ENCODE data around the gene CADPS.

Gene CADPS

DNA sequence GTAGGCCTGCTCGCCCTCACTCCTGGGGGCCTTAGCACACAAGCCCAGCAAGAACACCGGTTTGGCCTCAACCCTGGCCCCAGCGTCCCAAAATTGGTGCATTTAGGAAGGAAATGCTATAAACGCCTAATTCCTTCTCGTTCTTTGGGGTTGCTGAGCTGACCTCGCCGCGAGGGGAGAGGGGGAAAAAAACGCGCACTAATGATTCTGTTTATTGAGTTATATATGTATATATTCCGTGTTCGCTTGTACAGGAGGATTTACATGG, 505.8 kb downstream of the CADPS start:
- TF ChIP-seq, protein P1, sequence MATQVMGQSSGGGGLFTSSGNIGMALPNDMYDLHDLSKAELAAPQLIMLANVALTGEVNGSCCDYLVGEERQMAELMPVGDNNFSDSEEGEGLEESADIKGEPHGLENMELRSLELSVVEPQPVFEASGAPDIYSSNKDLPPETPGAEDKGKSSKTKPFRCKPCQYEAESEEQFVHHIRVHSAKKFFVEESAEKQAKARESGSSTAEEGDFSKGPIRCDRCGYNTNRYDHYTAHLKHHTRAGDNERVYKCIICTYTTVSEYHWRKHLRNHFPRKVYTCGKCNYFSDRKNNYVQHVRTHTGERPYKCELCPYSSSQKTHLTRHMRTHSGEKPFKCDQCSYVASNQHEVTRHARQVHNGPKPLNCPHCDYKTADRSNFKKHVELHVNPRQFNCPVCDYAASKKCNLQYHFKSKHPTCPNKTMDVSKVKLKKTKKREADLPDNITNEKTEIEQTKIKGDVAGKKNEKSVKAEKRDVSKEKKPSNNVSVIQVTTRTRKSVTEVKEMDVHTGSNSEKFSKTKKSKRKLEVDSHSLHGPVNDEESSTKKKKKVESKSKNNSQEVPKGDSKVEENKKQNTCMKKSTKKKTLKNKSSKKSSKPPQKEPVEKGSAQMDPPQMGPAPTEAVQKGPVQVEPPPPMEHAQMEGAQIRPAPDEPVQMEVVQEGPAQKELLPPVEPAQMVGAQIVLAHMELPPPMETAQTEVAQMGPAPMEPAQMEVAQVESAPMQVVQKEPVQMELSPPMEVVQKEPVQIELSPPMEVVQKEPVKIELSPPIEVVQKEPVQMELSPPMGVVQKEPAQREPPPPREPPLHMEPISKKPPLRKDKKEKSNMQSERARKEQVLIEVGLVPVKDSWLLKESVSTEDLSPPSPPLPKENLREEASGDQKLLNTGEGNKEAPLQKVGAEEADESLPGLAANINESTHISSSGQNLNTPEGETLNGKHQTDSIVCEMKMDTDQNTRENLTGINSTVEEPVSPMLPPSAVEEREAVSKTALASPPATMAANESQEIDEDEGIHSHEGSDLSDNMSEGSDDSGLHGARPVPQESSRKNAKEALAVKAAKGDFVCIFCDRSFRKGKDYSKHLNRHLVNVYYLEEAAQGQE (IDR thresholded peaks at IDR 0.05; ENCODE audit: insufficient read depth in 1 of 2, low read depth in 2 of 2, low read length in 2 of 2), result no peak
- no peak for TF ChIP-seq SIN3A (IDR thresholded peaks at IDR 0.05; ENCODE audit: borderline replicate concordance, insufficient read depth, low read length)
- TF ChIP-seq TAF1 (IDR thresholded peaks at IDR 0.05; ENCODE audit: borderline replicate concordance, insufficient read depth, low read length), result no peak
- no peak for TF ChIP-seq POLR2AphosphoS5 (IDR thresholded peaks at IDR 0.05; ENCODE audit: low read depth, low read length)
- no peak for TF ChIP-seq FOXP2 (optimal IDR thresholded peaks at IDR 0.05; ENCODE audit: borderline replicate concordance, extremely low read depth, extremely low read length, insufficient read depth)

DNA sequence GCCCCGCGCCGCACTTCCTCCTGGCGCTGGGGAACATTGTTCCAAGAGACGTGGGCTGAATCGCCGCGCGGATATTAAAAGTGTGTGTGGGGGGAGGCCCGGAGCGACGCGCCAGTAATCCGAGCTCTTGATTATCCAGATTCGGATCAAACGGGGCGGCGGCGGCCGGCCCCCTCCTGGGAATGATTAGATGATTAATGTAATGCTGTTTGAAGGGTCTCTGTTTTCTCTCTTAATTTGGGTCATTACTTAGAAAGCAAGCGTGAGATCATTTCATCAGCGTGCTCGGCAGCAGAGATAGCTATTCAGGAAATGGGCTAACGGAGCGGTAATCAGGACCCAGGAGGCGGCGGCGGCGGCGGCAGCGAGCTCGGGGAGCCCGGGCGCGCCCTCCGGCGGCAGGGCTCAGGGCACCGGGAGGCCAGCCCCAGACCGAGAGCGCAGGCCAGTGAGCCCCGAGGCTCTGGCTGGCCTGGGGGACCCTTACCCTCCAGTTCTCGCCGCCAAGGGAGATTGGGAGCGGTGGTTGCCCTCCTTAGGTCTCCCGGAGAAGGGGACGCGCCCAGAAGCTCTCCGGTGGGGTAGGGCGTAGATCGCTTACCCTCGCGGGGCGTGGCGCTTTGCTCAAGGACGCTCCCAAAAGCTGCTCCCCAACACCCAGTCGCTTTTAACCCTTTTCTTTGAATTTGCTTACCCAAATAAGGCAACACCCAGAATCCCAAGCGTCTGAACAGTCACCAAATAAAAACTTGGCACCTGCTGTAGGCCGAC, 506.3 kb downstream of the CADPS start:
- TF ChIP-seq, protein P1 (IDR thresholded peaks at IDR 0.05; ENCODE audit: insufficient read depth in 1 of 2, low read depth in 2 of 2, low read length in 2 of 2), result no peak
- TF ChIP-seq SIN3A (IDR thresholded peaks at IDR 0.05; ENCODE audit: borderline replicate concordance, insufficient read depth, low read length) (no peak), FOXP2 (optimal IDR thresholded peaks at IDR 0.05; ENCODE audit: borderline replicate concordance, extremely low read depth, extremely low read length, insufficient read depth) (no peak), POLR2AphosphoS5 (IDR thresholded peaks at IDR 0.05; ENCODE audit: low read depth, low read length) (no peak), TAF1 (IDR thresholded peaks at IDR 0.05; ENCODE audit: borderline replicate concordance, insufficient read depth, low read length) (no peak)

DNA sequence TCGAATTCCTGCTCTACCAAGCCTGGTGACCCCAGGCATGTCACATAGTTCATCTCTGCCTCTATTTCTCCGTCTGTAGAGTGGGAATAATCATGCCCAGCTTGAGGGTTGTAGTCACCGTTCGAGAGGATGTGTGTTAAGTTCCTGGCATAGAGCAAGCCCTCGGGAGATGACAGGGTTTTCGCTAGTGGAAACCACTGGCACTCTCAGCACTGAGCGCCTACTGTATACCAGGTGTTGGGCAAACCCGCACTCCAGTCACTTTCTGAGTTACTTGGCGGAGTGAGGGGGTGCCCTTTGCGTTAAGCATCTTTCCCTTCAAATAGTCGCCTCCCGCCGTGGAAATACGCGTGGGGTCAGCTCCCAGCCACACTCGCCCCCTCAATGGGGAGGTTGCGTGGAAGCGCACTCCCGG, 506.9 kb downstream of the CADPS start:
- no peak for TF ChIP-seq TAF1 (IDR thresholded peaks at IDR 0.05; ENCODE audit: borderline replicate concordance, insufficient read depth, low read length)
- TF ChIP-seq SIN3A (IDR thresholded peaks at IDR 0.05; ENCODE audit: borderline replicate concordance, insufficient read depth, low read length), result no peak
- no peak for TF ChIP-seq POLR2AphosphoS5 (IDR thresholded peaks at IDR 0.05; ENCODE audit: low read depth, low read length)

DNA sequence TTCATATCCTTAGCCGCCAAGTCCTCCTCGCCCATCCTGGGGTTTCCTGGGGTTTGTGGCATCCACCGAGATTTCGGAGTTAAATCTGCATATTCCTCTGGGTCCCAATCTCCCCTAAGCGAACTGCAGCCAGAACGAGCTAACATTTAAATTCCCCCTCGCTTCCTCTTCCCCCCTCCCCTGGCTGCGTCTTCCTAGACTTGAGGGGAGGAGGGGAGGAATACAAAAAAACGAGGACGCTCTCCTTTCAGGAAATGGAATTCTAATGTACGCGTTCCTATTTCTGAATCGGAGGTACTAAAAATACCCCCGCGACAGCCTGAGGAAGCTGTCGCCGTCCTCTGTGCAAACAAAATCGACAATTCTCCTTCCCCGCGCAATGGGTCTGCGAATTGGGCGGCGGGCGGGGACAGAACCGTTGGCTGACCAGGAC, 507.4 kb downstream of the CADPS start:
- no peak for TF ChIP-seq FOXP2 (optimal IDR thresholded peaks at IDR 0.05; ENCODE audit: borderline replicate concordance, extremely low read depth, extremely low read length, insufficient read depth)

DNA sequence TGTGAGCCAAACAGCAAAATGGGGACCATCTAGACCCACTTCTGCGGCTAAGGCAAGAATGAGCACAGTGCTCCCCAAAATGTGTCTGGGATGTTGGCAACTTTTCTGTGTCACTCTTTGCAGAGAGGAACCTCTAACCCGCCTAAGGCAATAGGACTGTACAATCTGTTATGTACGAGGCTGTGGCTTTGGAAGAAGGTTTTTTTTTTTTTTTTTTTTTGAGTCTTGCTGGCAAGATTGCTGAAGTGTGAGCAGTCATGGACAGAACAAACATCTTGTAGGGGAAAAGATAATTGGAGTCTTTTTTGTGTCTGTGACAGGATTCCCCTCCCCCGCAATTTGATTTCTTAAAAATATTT, 509.1 kb downstream of the CADPS start:
- TF ChIP-seq TAF1 (IDR thresholded peaks at IDR 0.05; ENCODE audit: borderline replicate concordance, insufficient read depth, low read length) (no peak), SIN3A (IDR thresholded peaks at IDR 0.05; ENCODE audit: borderline replicate concordance, insufficient read depth, low read length) (no peak), POLR2AphosphoS5 (IDR thresholded peaks at IDR 0.05; ENCODE audit: low read depth, low read length) (no peak), FOXP2 (optimal IDR thresholded peaks at IDR 0.05; ENCODE audit: borderline replicate concordance, extremely low read depth, extremely low read length, insufficient read depth) (no peak)
- TF ChIP-seq, protein P1 (IDR thresholded peaks at IDR 0.05; ENCODE audit: insufficient read depth in 1 of 2, low read depth in 2 of 2, low read length in 2 of 2), result no peak

DNA sequence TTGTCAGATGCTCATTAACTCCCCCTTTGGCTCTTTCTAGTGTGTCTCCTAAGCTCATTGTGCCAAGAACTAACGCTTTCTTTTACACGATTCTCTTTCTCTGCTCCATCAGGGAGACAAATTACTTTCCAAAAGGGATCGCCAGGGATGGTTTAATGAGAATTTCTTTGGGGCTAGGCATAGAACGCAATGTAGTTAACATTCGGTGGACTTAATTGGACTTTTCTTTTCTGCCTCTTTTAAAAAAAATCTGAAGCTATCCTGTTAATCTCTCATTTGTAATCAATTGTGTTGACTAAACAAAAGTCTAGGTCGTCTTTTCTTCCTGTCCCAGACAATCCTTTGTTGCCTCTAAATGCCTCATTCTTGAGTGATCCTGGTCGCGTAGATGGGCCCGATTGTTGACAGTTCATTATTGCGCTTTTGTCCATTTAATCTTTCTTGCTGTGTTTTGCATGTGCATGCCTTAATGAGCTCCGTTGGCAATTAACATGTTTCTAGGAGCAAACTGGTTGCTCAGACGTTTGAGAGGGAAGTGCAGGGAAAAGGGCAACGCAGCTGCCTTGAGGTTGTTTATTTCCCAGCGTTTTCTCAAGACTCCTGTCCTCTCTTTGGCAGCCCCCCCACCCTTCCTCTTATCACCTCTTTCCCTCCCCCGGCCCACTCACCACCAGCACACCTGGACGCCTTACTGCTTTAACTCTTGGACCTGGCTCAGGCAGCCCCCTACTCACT, 509.7 kb downstream of the CADPS start:
- TF ChIP-seq, protein P1 (IDR thresholded peaks at IDR 0.05; ENCODE audit: insufficient read depth in 1 of 2, low read depth in 2 of 2, low read length in 2 of 2), result no peak
- TF ChIP-seq FOXP2 (optimal IDR thresholded peaks at IDR 0.05; ENCODE audit: borderline replicate concordance, extremely low read depth, extremely low read length, insufficient read depth), result no peak
- TF ChIP-seq POLR2AphosphoS5 (IDR thresholded peaks at IDR 0.05; ENCODE audit: low read depth, low read length), result no peak
- no peak for TF ChIP-seq TAF1 (IDR thresholded peaks at IDR 0.05; ENCODE audit: borderline replicate concordance, insufficient read depth, low read length)
- TF ChIP-seq SIN3A (IDR thresholded peaks at IDR 0.05; ENCODE audit: borderline replicate concordance, insufficient read depth, low read length), result no peak

All from PFSK-1 (cell line).